ENCODE measurements around the gene SCO2. TPM values are rescaled to one million over a fixed set of nuclear protein-coding genes. Genes with fewer than 3 reads are reported as not detected.

SCO2 gene
- total and polyA plus RNA-seq, 10 of the 15 experiments (the other 5 are each of a cell fraction or from before 2014, with no cell fraction given), result 0.18 to 16.0 (median 2.4) TPM; not detected in 1

- in situ Hi-C loops (cut with MboI), result loop anchor here (5.0 kb wide), 1 partner anchor 98 kb away; no protein-coding TSS in a partner anchor
- no peak for FAIRE-seq
These were observed 708 bp downstream of the SCO2 start for GRCh38 chr22:50524676-50525103.

More at GRCh38 chr22:50524676-50525103, 708 bp downstream of the SCO2 start:
- Histone ChIP-seq H3K4me1 (ENCODE audit: control insufficient read depth, insufficient read depth, low read length) (peaks cover 16% of the 10 kb centered on the region), H2AFZ (ENCODE audit: control insufficient read depth, low read depth, low read length) (no peak overlapping the region), H3K36me3 (ENCODE audit: control insufficient read depth in 2 of 2, insufficient read depth in 2 of 2, low read length in 1 of 2) (peaks cover 5 to 31% of the 10 kb centered on the region in 2 experiments; a peak in 3 of 4 replicates), H3K79me2 (ENCODE audit: control insufficient read depth, insufficient read depth, low read length) (peaks cover 46% of the 10 kb centered on the region), H3K4me2 (ENCODE audit: control insufficient read depth, insufficient read depth) (peak overlapping the region; percentile 97), H3K27ac (ENCODE audit: control insufficient read depth, insufficient read depth) (peak overlapping the region; percentile 94), H4K20me1 (ENCODE audit: control insufficient read depth, insufficient read depth) (no peaks in the 10 kb centered on the region), H3K9me3 (replicated peaks; ENCODE audit: control insufficient read depth, insufficient read depth, low read length) (no peaks in the 10 kb centered on the region), H3K27me3 (replicated peaks in 1 of 2; ENCODE audit: control insufficient read depth in 2 of 2, insufficient read depth in 2 of 2, low read length in 1 of 2) (no peaks in the 10 kb centered on the region), H3K9ac (ENCODE audit: control insufficient read depth, insufficient read depth, low read length) (peak overlapping the region; percentile 94), H3K4me3 (peak overlapping the region; percentile 74)
- DNase-seq (ENCODE audit: low read depth, low spot score) (no peak), ATAC-seq (no peak)
- ChIA-PET RAD21 (ENCODE audit: unreplicated experiment) (interaction anchor here (0.8 to 6.3 kb wide), 10 partner anchors 11 to 126 kb away, joined by 3 to 106 read pairs (median 12); partner anchors contain the start of genes LMF2, NCAPH2 and SYCE3), POLR2A (interaction anchor here (0.5 to 6.5 kb wide), 11 partner anchors 9 to 210 kb away, joined by 3 to 232 read pairs (median 10); partner anchors contain the start of genes KLHDC7B, LMF2, NCAPH2 and SYCE3), SMC1A (ENCODE audit: uncharacterized antibody, unreplicated experiment) (interaction anchor here (0.7 to 5.8 kb wide), 9 partner anchors 11 to 96 kb away, joined by 3 to 58 read pairs (median 8); partner anchors contain the start of genes CHKB, LMF2, NCAPH2 and SYCE3), CTCF (interaction anchor here (0.8 to 3.5 kb wide), 14 partner anchors 10 to 184 kb away, joined by 3 to 38 read pairs (median 8); partner anchors contain the start of genes LMF2, NCAPH2 and SYCE3)
- intact Hi-C loops (cut with micrococcal nuclease; ENCODE audit: unreplicated experiment), result loop anchor here (5.0 kb wide), 2 partner anchors 38 to 58 kb away; partner anchors contain the start of genes CHKB and SYCE3
- TF ChIP-seq RELB (IDR thresholded peaks at IDR 0.05; ENCODE audit: low read depth) (no peak), CUX1 (IDR thresholded peaks at IDR 0.05; ENCODE audit: insufficient replicate concordance, low read depth, low read length) (peak; percentile 33), ZBED1 (IDR thresholded peaks at IDR 0.05; ENCODE audit: borderline replicate concordance) (0 out of 2 replicates have a peak, but pooled peaks have one; percentile 10), POLR2AphosphoS5 (IDR thresholded peaks at IDR 0.05; ENCODE audit: low read length) (peak; percentile 3; the same call in 1 of the 2 replicates)
- WGBS (ENCODE audit: insufficient coverage, insufficient replicate concordance, low lambda C conversion rate, missing lambda C conversion rate), result 1% methylated on average over 19 of the region's 19 CpGs
- BruUV-seq (replicated peaks), result no TSS peak

All from GM12878 (cell line).